ENCODE measurements around the gene RASGRF1. TPM values are rescaled to one million over a fixed set of nuclear protein-coding genes. Genes with fewer than 3 reads are reported as not detected.

Gene RASGRF1
- total and polyA plus RNA-seq, 9 of the 15 experiments (the other 6 are each of a cell fraction or from before 2014, with no cell fraction given), result 0.03 to 0.58 (median 0.06) TPM; not detected in 1

- TF ChIP-seq, protein P1, sequence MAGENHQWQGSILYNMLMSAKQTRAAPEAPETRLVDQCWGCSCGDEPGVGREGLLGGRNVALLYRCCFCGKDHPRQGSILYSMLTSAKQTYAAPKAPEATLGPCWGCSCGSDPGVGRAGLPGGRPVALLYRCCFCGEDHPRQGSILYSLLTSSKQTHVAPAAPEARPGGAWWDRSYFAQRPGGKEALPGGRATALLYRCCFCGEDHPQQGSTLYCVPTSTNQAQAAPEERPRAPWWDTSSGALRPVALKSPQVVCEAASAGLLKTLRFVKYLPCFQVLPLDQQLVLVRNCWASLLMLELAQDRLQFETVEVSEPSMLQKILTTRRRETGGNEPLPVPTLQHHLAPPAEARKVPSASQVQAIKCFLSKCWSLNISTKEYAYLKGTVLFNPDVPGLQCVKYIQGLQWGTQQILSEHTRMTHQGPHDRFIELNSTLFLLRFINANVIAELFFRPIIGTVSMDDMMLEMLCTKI (IDR thresholded peaks at IDR 0.05; ENCODE audit: partially characterized antibody), result no peak
- TF ChIP-seq ARHGAP35 (IDR thresholded peaks at IDR 0.05; ENCODE audit: partially characterized antibody) (no peak), RBFOX2 (IDR thresholded peaks at IDR 0.05; ENCODE audit: low read depth, low read length) (0 out of 2 replicates have a peak, but pooled peaks have one; percentile 22), SRSF1 (IDR thresholded peaks at IDR 0.05; ENCODE audit: low read depth, low read length) (no peak), TAF15 (IDR thresholded peaks at IDR 0.05; ENCODE audit: low read depth, low read length) (no peak), DIDO1 (tag; IDR thresholded peaks at IDR 0.05; ENCODE audit: low read depth) (no peak), ZNF224 (CRISPR knock-in tag; IDR thresholded peaks at IDR 0.05) (no peak), CSDE1 (IDR thresholded peaks at IDR 0.05) (no peak), HDAC2 (IDR thresholded peaks at IDR 0.05) (no peak), EP400 (IDR thresholded peaks at IDR 0.05) (peak; percentile 86), CREM (IDR thresholded peaks at IDR 0.05; ENCODE audit: low read depth) (peak; percentile 71), ZFP1 (CRISPR knock-in tag; IDR thresholded peaks at IDR 0.05) (no peak), NFXL1 (CRISPR knock-in tag; IDR thresholded peaks at IDR 0.05) (no peak), TAF1 (IDR thresholded peaks at IDR 0.05; ENCODE audit: control insufficient read depth, extremely low read depth, insufficient read depth, low read length, severe bottlenecking) (no peak), SIN3B (IDR thresholded peaks at IDR 0.05; ENCODE audit: low read depth) (no peak), HNRNPK (IDR thresholded peaks at IDR 0.05; ENCODE audit: low read depth, low read length, poor library complexity, severe bottlenecking) (no peak), YY1 (IDR thresholded peaks at IDR 0.05; ENCODE audit: borderline replicate concordance in 1 of 3, control insufficient read depth in 1 of 3, extremely low read depth in 1 of 3, insufficient read depth in 3 of 3, insufficient read length in 1 of 3, insufficient replicate concordance in 2 of 3, low read depth in 1 of 3, low read length in 2 of 3) (peak in 1 of 3 experiments; percentile 46), SREBF1 (IDR thresholded peaks at IDR 0.05; ENCODE audit: borderline replicate concordance, low read depth, low read length) (no peak), PHTF2 (CRISPR knock-in tag; IDR thresholded peaks at IDR 0.05) (no peak), ZNF121 (CRISPR knock-in tag; conservative IDR thresholded peaks at IDR 0.05) (no peak), GTF2F1 (IDR thresholded peaks at IDR 0.05; ENCODE audit: low read depth, low read length) (no peak), PHB2 (IDR thresholded peaks at IDR 0.05; ENCODE audit: low read depth) (no peak)
- TF ChIP-seq, protein P2, sequence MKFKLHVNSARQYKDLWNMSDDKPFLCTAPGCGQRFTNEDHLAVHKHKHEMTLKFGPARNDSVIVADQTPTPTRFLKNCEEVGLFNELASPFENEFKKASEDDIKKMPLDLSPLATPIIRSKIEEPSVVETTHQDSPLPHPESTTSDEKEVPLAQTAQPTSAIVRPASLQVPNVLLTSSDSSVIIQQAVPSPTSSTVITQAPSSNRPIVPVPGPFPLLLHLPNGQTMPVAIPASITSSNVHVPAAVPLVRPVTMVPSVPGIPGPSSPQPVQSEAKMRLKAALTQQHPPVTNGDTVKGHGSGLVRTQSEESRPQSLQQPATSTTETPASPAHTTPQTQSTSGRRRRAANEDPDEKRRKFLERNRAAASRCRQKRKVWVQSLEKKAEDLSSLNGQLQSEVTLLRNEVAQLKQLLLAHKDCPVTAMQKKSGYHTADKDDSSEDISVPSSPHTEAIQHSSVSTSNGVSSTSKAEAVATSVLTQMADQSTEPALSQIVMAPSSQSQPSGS (CRISPR knock-in tag; IDR thresholded peaks at IDR 0.05), result no peak
- TF ChIP-seq, protein P3, sequence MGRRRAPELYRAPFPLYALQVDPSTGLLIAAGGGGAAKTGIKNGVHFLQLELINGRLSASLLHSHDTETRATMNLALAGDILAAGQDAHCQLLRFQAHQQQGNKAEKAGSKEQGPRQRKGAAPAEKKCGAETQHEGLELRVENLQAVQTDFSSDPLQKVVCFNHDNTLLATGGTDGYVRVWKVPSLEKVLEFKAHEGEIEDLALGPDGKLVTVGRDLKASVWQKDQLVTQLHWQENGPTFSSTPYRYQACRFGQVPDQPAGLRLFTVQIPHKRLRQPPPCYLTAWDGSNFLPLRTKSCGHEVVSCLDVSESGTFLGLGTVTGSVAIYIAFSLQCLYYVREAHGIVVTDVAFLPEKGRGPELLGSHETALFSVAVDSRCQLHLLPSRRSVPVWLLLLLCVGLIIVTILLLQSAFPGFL (CRISPR knock-in tag; IDR thresholded peaks at IDR 0.05), result no peak
Measured at GRCh38 chr15:78979456-78980320, 110.9 kb downstream of the RASGRF1 start (continued).
